Measurements from ENCODE around the gene ANKRD55.

The ANKRD55 gene

DNA sequence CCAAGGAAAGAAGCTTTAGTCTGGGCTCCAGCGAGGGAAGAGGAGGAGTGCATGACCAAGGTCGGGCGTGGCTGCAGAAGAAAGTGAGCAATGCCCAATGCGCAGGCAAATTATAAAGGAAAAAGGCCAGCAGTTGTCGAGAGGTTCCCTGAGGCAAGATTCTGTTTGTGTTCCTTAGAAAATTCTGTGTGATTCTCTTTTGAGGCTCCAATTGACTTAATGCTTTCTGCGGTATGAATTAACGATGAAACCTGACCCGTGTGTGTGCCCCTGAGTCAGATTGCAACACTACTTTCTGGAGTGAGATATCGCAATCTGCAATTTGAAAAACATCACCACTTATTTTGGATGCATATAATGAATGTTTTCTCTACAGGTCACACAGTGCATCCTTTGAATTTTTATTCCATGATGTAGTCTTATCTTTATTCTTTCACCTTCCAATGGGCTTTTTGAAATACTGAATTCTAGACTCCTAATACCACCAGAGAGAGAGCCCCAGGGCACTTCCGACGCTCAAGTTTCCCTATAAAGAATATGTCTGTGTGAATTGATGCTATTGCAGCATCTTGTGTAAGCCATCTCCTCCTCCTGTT is 120.5 kb downstream of the ANKRD55 start (continued):
- TF ChIP-seq, protein P1, sequence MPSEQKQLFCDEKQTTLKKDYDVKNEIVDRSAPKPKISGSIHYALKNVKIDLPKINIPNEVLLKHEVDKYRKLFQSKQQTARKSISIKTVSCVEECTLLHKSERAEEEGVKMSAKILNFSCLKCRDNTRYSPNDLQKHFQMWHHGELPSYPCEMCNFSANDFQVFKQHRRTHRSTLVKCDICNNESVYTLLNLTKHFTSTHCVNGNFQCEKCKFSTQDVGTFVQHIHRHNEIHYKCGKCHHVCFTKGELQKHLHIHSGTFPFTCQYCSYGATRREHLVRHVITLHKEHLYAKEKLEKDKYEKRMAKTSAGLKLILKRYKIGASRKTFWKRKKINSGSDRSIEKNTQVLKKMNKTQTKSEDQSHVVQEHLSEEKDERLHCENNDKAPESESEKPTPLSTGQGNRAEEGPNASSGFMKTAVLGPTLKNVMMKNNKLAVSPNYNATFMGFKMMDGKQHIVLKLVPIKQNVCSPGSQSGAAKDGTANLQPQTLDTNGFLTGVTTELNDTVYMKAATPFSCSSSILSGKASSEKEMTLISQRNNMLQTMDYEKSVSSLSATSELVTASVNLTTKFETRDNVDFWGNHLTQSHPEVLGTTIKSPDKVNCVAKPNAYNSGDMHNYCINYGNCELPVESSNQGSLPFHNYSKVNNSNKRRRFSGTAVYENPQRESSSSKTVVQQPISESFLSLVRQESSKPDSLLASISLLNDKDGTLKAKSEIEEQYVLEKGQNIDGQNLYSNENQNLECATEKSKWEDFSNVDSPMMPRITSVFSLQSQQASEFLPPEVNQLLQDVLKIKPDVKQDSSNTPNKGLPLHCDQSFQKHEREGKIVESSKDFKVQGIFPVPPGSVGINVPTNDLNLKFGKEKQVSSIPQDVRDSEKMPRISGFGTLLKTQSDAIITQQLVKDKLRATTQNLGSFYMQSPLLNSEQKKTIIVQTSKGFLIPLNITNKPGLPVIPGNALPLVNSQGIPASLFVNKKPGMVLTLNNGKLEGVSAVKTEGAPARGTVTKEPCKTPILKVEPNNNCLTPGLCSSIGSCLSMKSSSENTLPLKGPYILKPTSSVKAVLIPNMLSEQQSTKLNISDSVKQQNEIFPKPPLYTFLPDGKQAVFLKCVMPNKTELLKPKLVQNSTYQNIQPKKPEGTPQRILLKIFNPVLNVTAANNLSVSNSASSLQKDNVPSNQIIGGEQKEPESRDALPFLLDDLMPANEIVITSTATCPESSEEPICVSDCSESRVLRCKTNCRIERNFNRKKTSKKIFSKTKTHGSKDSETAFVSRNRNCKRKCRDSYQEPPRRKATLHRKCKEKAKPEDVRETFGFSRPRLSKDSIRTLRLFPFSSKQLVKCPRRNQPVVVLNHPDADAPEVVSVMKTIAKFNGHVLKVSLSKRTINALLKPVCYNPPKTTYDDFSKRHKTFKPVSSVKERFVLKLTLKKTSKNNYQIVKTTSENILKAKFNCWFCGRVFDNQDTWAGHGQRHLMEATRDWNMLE (tag by site-specific recombination; conservative IDR thresholded peaks at IDR 0.05; ENCODE audit: low read depth), result peak; percentile 49; the same call in 1 of the 2 replicates
- TF ChIP-seq ZNF24 (tag by site-specific recombination; IDR thresholded peaks at IDR 0.05) (peak; percentile 85), ZNF768 (tag by site-specific recombination; IDR thresholded peaks at IDR 0.05) (no peak), ZNF114 (tag by site-specific recombination; IDR thresholded peaks at IDR 0.05) (no peak), ZIC2 (tag by site-specific recombination; IDR thresholded peaks at IDR 0.05) (no peak), ZNF555 (tag by site-specific recombination; conservative IDR thresholded peaks at IDR 0.05) (no peak), ZNF221 (tag by site-specific recombination; IDR thresholded peaks at IDR 0.05; ENCODE audit: borderline replicate concordance) (no peak), SP7 (tag by site-specific recombination; IDR thresholded peaks at IDR 0.05) (peak; percentile 99), ZNF654 (tag by site-specific recombination; IDR thresholded peaks at IDR 0.05; ENCODE audit: low read depth) (no peak), ZNF510 (tag by site-specific recombination; IDR thresholded peaks at IDR 0.05; ENCODE audit: insufficient replicate concordance) (no peak), ZNF394 (tag by site-specific recombination; IDR thresholded peaks at IDR 0.05; ENCODE audit: borderline replicate concordance) (peak; percentile 53; the same call in 1 of the 2 replicates), ZNF211 (tag by site-specific recombination; IDR thresholded peaks at IDR 0.05; ENCODE audit: low read depth) (no peak), ZNF707 (tag by site-specific recombination; IDR thresholded peaks at IDR 0.05) (no peak), ZNF629 (tag by site-specific recombination; IDR thresholded peaks at IDR 0.05) (peak; percentile 89), ZNF350 (tag by site-specific recombination; IDR thresholded peaks at IDR 0.05) (no peak), ZNF830 (tag by site-specific recombination; IDR thresholded peaks at IDR 0.05; ENCODE audit: low read depth) (no peak), ZNF140 (tag by site-specific recombination; IDR thresholded peaks at IDR 0.05) (no peak), ZEB2 (tag by site-specific recombination; IDR thresholded peaks at IDR 0.05) (peak; percentile 96), ZNF146 (tag by site-specific recombination; IDR thresholded peaks at IDR 0.05) (no peak)
- TF ChIP-seq, protein P2, sequence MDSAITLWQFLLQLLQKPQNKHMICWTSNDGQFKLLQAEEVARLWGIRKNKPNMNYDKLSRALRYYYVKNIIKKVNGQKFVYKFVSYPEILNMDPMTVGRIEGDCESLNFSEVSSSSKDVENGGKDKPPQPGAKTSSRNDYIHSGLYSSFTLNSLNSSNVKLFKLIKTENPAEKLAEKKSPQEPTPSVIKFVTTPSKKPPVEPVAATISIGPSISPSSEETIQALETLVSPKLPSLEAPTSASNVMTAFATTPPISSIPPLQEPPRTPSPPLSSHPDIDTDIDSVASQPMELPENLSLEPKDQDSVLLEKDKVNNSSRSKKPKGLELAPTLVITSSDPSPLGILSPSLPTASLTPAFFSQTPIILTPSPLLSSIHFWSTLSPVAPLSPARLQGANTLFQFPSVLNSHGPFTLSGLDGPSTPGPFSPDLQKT (IDR thresholded peaks at IDR 0.05; ENCODE audit: borderline replicate concordance, low read depth, low read length), result no peak
- TF ChIP-seq, protein P3, sequence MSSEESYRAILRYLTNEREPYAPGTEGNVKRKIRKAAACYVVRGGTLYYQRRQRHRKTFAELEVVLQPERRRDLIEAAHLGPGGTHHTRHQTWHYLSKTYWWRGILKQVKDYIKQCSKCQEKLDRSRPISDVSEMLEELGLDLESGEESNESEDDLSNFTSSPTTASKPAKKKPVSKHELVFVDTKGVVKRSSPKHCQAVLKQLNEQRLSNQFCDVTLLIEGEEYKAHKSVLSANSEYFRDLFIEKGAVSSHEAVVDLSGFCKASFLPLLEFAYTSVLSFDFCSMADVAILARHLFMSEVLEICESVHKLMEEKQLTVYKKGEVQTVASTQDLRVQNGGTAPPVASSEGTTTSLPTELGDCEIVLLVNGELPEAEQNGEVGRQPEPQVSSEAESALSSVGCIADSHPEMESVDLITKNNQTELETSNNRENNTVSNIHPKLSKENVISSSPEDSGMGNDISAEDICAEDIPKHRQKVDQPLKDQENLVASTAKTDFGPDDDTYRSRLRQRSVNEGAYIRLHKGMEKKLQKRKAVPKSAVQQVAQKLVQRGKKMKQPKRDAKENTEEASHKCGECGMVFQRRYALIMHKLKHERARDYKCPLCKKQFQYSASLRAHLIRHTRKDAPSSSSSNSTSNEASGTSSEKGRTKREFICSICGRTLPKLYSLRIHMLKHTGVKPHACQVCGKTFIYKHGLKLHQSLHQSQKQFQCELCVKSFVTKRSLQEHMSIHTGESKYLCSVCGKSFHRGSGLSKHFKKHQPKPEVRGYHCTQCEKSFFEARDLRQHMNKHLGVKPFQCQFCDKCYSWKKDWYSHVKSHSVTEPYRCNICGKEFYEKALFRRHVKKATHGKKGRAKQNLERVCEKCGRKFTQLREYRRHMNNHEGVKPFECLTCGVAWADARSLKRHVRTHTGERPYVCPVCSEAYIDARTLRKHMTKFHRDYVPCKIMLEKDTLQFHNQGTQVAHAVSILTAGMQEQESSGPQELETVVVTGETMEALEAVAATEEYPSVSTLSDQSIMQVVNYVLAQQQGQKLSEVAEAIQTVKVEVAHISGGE (tag by site-specific recombination; conservative IDR thresholded peaks at IDR 0.05; ENCODE audit: low read depth), result no peak
- TF ChIP-seq, protein P4, sequence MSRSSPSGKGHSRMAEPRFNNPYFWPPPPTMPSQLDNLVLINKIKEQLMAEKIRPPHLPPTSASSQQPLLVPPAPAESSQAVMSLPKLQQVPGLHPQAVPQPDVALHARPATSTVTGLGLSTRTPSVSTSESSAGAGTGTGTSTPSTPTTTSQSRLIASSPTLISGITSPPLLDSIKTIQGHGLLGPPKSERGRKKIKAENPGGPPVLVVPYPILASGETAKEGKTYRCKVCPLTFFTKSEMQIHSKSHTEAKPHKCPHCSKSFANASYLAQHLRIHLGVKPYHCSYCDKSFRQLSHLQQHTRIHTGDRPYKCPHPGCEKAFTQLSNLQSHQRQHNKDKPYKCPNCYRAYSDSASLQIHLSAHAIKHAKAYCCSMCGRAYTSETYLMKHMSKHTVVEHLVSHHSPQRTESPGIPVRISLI (tag by site-specific recombination; IDR thresholded peaks at IDR 0.05), result peak; percentile 96
- TF ChIP-seq, protein P5, sequence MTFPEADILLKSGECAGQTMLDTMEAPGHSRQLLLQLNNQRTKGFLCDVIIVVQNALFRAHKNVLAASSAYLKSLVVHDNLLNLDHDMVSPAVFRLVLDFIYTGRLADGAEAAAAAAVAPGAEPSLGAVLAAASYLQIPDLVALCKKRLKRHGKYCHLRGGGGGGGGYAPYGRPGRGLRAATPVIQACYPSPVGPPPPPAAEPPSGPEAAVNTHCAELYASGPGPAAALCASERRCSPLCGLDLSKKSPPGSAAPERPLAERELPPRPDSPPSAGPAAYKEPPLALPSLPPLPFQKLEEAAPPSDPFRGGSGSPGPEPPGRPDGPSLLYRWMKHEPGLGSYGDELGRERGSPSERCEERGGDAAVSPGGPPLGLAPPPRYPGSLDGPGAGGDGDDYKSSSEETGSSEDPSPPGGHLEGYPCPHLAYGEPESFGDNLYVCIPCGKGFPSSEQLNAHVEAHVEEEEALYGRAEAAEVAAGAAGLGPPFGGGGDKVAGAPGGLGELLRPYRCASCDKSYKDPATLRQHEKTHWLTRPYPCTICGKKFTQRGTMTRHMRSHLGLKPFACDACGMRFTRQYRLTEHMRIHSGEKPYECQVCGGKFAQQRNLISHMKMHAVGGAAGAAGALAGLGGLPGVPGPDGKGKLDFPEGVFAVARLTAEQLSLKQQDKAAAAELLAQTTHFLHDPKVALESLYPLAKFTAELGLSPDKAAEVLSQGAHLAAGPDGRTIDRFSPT (tag by site-specific recombination; IDR thresholded peaks at IDR 0.05), result no peak; the same call in 1 of the 2 replicates
- TF ChIP-seq, protein P6, sequence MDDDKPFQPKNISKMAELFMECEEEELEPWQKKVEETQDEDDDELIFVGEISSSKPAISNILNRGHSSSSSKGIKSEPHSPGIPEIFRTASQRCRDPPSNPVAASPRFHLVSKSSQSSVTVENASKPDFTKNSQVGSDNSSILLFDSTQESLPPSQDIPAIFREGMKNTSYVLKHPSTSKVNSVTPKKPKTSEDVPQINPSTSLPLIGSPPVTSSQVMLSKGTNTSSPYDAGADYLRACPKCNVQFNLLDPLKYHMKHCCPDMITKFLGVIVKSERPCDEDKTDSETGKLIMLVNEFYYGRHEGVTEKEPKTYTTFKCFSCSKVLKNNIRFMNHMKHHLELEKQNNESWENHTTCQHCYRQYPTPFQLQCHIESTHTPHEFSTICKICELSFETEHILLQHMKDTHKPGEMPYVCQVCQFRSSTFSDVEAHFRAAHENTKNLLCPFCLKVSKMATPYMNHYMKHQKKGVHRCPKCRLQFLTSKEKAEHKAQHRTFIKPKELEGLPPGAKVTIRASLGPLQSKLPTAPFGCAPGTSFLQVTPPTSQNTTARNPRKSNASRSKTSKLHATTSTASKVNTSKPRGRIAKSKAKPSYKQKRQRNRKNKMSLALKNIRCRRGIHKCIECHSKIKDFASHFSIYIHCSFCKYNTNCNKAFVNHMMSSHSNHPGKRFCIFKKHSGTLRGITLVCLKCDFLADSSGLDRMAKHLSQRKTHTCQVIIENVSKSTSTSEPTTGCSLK (tag by site-specific recombination; IDR thresholded peaks at IDR 0.05), result no peak

Measured in HEK293 (cell line).